IMR-90 (cell line): ENCODE results near the gene LCAT.

Experiments
- CTCF ChIP-seq: conservative IDR thresholded peaks from 2 replicates; pipeline ENCODE4 v1.5.1; 2012; ENCODE audit warnings: mild to moderate bottlenecking, low read depth, low read length, improper control_type of control experiment
- MAFK ChIP-seq: IDR thresholded peaks from 2 replicates; pipeline ENCODE4 v1.6.1; 2012; ENCODE audit warnings: low read depth, low read length, improper control_type of control experiment
- RAD21 ChIP-seq: IDR thresholded peaks from 2 replicates; pipeline ENCODE4 v1.6.1; 2012; ENCODE audit warnings: low read length, improper control_type of control experiment
- USF2 ChIP-seq: fragments of 150-350 bp; IDR thresholded peaks from 2 replicates; pipeline ENCODE4 v1.6.1; 2017; ENCODE audit warnings: mild to moderate bottlenecking, antibody characterized with exemption, low read length, low read depth

GRCh38 chr16:67977469-67978227 lies 33.7 kb upstream of the LCAT start:
- TF ChIP-seq RAD21 (no peak), CTCF (no peak), MAFK (no peak), USF2 (no peak)
